Lower leg skin (tissue), 3 donors: ENCODE results near the gene SCYL1.

Source experiments
- CTCF ChIP-seq, 3 donors: fragments of 450-650 bp; IDR thresholded peaks; one replicate each; pipeline ENCODE4 v1.5.1; 2016; ENCODE audit warnings: antibody characterized with exemption in 3 of 3, mild to moderate bottlenecking in 3 of 3, moderate library complexity in 2 of 3
- POLR2A ChIP-seq, 2 donors: fragments of 450-650 bp; IDR thresholded peaks; one replicate each; pipeline ENCODE4 v1.6.1; 2016 to 2017; ENCODE audit warnings: antibody characterized with exemption in 2 of 2, mild to moderate bottlenecking in 1 of 2, moderate library complexity in 1 of 2

- no peak for TF ChIP-seq CTCF (IDR thresholded peaks at IDR 0.05)
- TF ChIP-seq POLR2A (IDR thresholded peaks at IDR 0.05): no peak
Observed at GRCh38 chr11:65502274-65502554, 22.7 kb upstream of the SCYL1 start.
